Panc1 (cell line): ENCODE data around the gene SELENOW. TPM values are rescaled to one million over a fixed set of nuclear protein-coding genes. Genes with fewer than 3 reads are reported as not detected.

ENCODE experiments used
- ATAC-seq: fragments of 200-7000 bp; cut with Tn5 transposase; 2 replicates; pipeline ENCODE4 v1.9.1; 2020; ENCODE audit warnings: mild to moderate bottlenecking, moderate library complexity
- BruUV-seq: library from RNA; stranded (reverse); fragments of 400-500 nt; replicated peaks from 2 replicates; lab custom pipeline; 2021; lab: Mats Ljungman, UMichigan
- CTCF ChIA-PET: fragments of 300-600 bp; sonication (Branson Sonifier 250); formaldehyde crosslinking; loops from one replicate; lab custom pipeline; 2022; ENCODE audit warnings: antibody characterized with exemption; lab: Charles Lee
- POLR2A ChIA-PET: fragments of 300-600 bp; sonication (Branson Sonifier 250); formaldehyde crosslinking; loops from one replicate; lab custom pipeline; 2022; ENCODE audit warnings: antibody characterized with exemption; lab: Charles Lee
- DNase-seq: peaks from one replicate; pipeline ENCODE4 v3.0.0-alpha.2; 2010; ENCODE audit warnings: low read depth, low spot score
- H3K27ac ChIP-seq: 2 replicates; pipeline ENCODE4 v1.5.1; 2011; ENCODE audit warnings: mild to moderate bottlenecking, low read length, inconsistent platforms
- H3K27me3 ChIP-seq: fragments of 200-500 bp; sonication (Bioruptor generic); 2 replicates; pipeline ENCODE4 v1.6.0; 2014; ENCODE audit warnings: low read length, inconsistent platforms; ENCODE audit not compliant: control insufficient read depth, insufficient read depth
- H3K36me3 ChIP-seq: fragments of 200-500 bp; sonication (Bioruptor generic); 2 replicates; pipeline ENCODE4 v1.5.1; 2014; ENCODE audit warnings: inconsistent platforms, mild to moderate bottlenecking, low read length, moderate library complexity; ENCODE audit not compliant: control insufficient read depth, insufficient read depth
- H3K4me1 ChIP-seq: 2 replicates; pipeline ENCODE4 v1.5.1; 2011; ENCODE audit warnings: inconsistent platforms, mild to moderate bottlenecking, low read length, moderate library complexity; ENCODE audit not compliant: control insufficient read depth, insufficient read depth
- H3K4me3 ChIP-seq, 2 experiments: 2 replicates each; pipeline ENCODE4 v1.5.1; 2011 to 2012; ENCODE audit warnings: low read depth in 2 of 2, low read length in 2 of 2, mild to moderate bottlenecking in 2 of 2, inconsistent platforms in 1 of 2, moderate library complexity in 1 of 2
- H3K9me3 ChIP-seq: fragments of 200-500 bp; sonication (Bioruptor generic); 2 replicates; pipeline ENCODE4 v1.5.1; 2014; ENCODE audit warnings: low read depth, mild to moderate bottlenecking, inconsistent platforms, low read length, moderate library complexity; ENCODE audit not compliant: control insufficient read depth, insufficient read depth
- CTCF ChIP-seq: fragments of 450-650 bp; IDR thresholded peaks from 2 replicates; pipeline ENCODE4 v1.5.1; 2017; ENCODE audit warnings: mild to moderate bottlenecking
- POLR2AphosphoS5 ChIP-seq: IDR thresholded peaks from 2 replicates; pipeline ENCODE4 v1.6.1; 2012; ENCODE audit warnings: mild to moderate bottlenecking, low read depth, low read length, moderate library complexity
- REST ChIP-seq, 2 experiments: IDR thresholded peaks; 2 replicates each; pipeline ENCODE4 v1.6.1; 2011 to 2012; ENCODE audit warnings: low read depth in 2 of 2, control low read depth in 1 of 2, low read length in 1 of 2, mild to moderate bottlenecking in 1 of 2, moderate library complexity in 1 of 2; ENCODE audit not compliant: insufficient read depth in 1 of 2
- SIN3A ChIP-seq: IDR thresholded peaks from 2 replicates; pipeline ENCODE4 v1.6.1; 2012; ENCODE audit warnings: low read depth, mild to moderate bottlenecking, low read length, moderate library complexity, borderline replicate concordance; ENCODE audit not compliant: insufficient read depth
- TCF7L2 ChIP-seq: IDR thresholded peaks from 2 replicates; pipeline ENCODE4 v1.6.1; 2011; ENCODE audit warnings: mild to moderate bottlenecking, low read depth, low read length, inconsistent platforms
- in situ Hi-C: cut with HindIII; loops from 2 replicates; pipeline ENCODE4 v1.10.0; 2016; ENCODE audit warnings: low sequenced_read_pairs, low pct_unique_long_range_greater_than_20kb
- intact Hi-C: fragments of 100-400 bp; cut with micrococcal nuclease; formaldehyde crosslinking; loops from one replicate; pipeline ENCODE4 v1.10.0; 2022; ENCODE audit not compliant: unreplicated experiment
- total RNA-seq: library from RNA; stranded (reverse); gene quantifications from one replicate; pipeline ENCODE4 v1.2.1, GENCODE V29; 2021; ENCODE audit not compliant: unreplicated experiment

Gene SELENOW
- total RNA-seq, 1 experiment from 2014 or later: 62.0 TPM

- Histone ChIP-seq H3K4me1 (no peaks in the 10 kb centered on the region), H3K36me3 (no peaks in the 10 kb centered on the region), H3K27me3 (no peaks in the 10 kb centered on the region), H3K9me3 (no peaks in the 10 kb centered on the region), H3K4me3 (no peak overlapping the region), H3K27ac (no peak overlapping the region)
- no TSS peak for BruUV-seq
- ChIA-PET POLR2A (no interaction called here), CTCF (interaction anchor here (0.6 kb wide), 1 partner anchor 15 kb away, joined by 6 read pairs; no protein-coding TSS in a partner anchor)
- TF ChIP-seq CTCF: no peak
- TF ChIP-seq TCF7L2: no peak
- no peak for TF ChIP-seq REST (IDR thresholded peaks at IDR 0.05; ENCODE audit: insufficient read depth in 1 of 2, low read depth in 2 of 2, low read length in 1 of 2)
- no peak for TF ChIP-seq SIN3A
- TF ChIP-seq POLR2AphosphoS5: no peak
- no peak for DNase-seq
- ATAC-seq: no peak
- in situ Hi-C loops (no loop called here), intact Hi-C loops (no loop called here)
These were observed 27.9 kb downstream of the SELENOW start for GRCh38 chr19:47806435-47806834.

- H3K36me3 ChIP-seq: no peaks in the 10 kb centered on the region
- no TSS peak for BruUV-seq
- no peak for TF ChIP-seq POLR2AphosphoS5
- TF ChIP-seq REST (IDR thresholded peaks at IDR 0.05; ENCODE audit: insufficient read depth in 1 of 2, low read depth in 2 of 2, low read length in 1 of 2): no peak
- peak; percentile 81 for TF ChIP-seq CTCF
- H3K4me1 ChIP-seq: no peaks in the 10 kb centered on the region
- no peaks in the 10 kb centered on the region for H3K9me3 ChIP-seq
- ChIA-PET POLR2A (no interaction called here), CTCF (no interaction called here)
- intact Hi-C loops (loop anchor here (5.0 kb wide), 1 partner anchor 49 kb away; no protein-coding TSS in a partner anchor), in situ Hi-C loops (no loop called here)
- DNase-seq (no peak), ATAC-seq (peak; percentile 97)
- H3K4me3 ChIP-seq: no peak overlapping the region
- no peak overlapping the region for H3K27ac ChIP-seq
- no peaks in the 10 kb centered on the region for H3K27me3 ChIP-seq
These were observed 34.9 kb downstream of the SELENOW start for GRCh38 chr19:47813304-47813994.
